HG03045 (cell line): ENCODE measurements around the gene PTRHD1.
"Not testable (repeated sequence)": the region's sequence is repeated elsewhere in the genome, so short reads cannot be mapped to it uniquely, and the experiment has no call there.

ENCODE experiments used
- ATAC-seq: cut with Tn5 transposase; IDR thresholded peaks from one replicate; pipeline ENCODE4 v1.9.1; 2021; ENCODE audit warnings: mild to moderate bottlenecking, moderate library complexity; ENCODE audit not compliant: unreplicated experiment

The PTRHD1 gene, protein sequence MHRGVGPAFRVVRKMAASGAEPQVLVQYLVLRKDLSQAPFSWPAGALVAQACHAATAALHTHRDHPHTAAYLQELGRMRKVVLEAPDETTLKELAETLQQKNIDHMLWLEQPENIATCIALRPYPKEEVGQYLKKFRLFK

DNA sequence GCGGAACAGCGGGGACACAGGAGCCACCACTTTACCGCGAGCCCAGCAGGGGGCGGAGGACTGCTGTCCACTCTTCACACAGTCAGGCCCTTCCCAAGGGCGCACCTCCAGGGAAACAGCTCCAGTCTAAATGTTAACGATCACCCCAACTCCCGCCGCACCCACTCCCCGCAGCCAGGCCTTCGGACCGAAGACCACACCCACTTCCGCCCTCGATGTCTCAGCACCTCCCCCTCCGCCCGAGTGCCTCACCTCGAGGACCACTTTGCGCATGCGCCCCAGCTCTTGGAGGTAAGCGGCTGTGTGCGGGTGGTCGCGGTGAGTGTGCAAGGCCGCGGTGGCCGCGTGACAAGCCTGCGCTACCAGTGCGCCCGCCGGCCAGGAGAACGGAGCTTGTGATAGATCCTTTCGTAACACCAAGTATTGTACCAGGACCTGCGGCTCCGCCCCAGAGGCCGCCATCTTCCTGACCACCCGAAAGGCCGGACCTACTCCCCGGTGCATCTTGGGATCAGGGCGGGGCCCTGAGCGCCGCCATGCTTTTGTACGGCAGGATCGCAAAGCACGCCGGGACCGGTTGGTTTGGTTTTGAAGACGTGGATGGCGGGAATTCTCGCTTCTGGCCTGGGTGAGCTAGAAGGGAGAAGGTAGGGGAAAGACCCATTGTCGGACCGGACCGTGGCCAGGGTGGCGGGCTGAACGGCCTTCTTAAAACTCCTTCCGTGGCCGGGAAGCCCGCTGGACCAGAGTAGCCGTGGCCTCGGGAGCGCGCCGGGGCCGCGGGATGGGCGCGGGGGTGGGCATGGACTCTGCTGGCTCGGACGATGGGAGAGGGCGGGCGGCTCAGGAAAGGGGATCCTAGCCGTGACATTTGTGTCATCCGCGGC lies at the start of gene PTRHD1, which contains the start of gene CENPO:
Gene PTRHD1, minus strand, starts transcription at position 518 of the 887 bp plus-strand sequence. Its CDS starts 14 bp downstream, at position 504.
Gene CENPO, plus strand, starts transcription at position 552 of the 887 bp plus-strand sequence. CDS start 495 bp downstream, outside the sequence.
- peak; percentile 94 for ATAC-seq

- ATAC-seq: no peak
Measured at GRCh38 chr2:24842081-24843050, 49.2 kb upstream of the PTRHD1 start.

DNA sequence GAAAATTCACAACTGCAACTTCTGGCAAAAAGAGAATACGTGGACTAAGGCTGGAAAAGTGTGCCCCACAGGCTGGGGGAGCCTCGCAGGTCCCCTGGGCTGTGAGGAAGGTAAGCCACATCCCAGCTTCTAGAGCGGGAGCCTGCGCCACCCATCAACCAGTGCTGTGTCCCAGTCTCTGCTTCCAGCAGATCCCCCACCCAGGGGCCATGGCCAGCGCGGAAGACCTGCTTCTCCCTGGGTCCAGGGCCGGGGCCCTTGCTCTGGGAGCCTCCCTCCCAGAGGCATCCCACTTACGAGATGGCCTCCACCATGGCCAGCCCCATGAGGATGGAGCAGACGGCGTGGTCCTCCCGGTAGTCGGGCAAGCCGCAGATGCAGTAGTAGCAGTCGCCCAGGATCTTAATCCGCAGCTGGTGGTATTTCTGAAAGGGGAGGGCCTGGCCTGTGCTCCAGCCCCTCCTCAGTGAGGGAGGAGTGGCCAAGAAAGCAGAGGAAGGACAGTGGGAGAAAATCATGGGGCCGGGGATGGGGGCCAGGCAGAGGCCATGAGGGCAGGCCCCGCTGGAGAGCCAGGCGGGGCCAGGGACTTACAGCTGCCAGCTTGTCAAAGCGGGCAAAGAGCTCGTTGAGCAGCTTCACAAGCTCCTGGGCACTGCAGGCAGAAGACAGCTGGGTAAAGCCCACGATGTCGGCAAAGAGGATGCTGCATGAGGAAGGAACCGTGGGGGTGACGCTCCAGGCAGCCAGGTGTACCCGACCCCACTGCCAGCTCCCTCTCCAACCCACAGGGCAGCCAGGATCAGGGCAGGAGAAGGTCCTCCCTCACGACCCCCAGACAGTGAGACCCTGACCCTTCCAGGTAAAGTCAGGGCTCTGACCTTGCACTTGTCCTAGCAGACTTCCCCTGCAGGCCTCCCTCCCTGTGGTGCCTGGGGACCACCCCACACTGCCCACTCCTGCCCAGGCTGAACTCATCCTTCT lies 48.1 kb upstream of the PTRHD1 start:
- ATAC-seq: no peak

DNA sequence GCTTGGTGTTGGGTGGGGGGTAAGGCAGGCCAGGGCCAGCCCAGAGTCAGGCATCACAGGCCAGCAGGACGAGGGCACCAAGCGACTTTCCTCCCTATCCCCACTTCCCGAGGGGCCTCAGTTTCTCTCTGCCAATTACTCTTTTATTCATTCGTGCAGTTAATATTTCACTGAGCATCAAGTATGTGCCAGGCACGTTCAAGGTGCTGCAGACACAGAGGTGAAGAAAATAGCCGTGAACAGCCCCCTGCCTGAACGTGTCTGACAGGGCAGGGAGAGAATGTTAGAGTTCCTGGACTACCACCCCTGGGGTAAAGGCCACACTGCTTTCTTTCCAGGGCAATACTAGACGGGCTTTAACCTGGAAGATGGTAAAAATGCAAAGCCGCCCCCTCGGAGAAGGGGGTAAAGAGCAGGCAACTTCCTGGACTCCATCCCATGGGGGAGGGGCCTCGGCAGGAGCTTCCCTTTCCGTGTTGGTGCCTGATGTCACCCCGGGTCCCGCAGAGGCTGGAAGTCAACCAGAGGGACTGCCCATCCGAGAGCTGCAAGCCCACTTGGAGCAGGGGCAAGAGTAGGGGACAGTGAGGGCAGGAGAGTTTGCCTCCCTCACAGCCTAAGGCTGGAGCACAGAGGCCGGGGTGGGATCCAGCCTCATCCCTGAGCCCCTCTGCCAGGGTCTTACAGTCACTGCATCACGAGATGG lies 47.1 kb upstream of the PTRHD1 start:
- ATAC-seq: no peak

DNA sequence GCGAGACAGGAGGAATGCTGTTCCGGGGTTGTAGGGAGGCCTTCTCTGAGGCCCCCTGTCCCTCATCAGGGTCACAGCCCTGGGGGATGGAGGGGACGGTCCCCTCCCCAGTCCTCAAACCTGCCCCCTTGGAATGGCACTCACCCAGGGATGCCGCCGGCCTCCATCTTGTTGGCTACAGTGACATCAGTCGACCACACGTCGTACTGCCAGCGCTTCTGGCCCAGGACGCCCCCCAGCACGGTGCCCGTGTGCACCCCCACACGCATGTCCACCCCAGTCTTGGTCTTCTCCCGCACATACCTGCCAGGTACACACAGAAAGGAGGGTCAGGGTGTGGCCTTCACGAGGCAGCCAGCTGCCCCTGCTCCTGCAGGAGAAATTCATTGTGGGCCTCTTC lies 46.5 kb upstream of the PTRHD1 start:
- ATAC-seq: no peak

GRCh38 chr2:24838541-24838940 lies 45.4 kb upstream of the PTRHD1 start:
- no peak for ATAC-seq

- no peak for ATAC-seq
Measured at GRCh38 chr2:24837996-24838513, 44.9 kb upstream of the PTRHD1 start.

DNA sequence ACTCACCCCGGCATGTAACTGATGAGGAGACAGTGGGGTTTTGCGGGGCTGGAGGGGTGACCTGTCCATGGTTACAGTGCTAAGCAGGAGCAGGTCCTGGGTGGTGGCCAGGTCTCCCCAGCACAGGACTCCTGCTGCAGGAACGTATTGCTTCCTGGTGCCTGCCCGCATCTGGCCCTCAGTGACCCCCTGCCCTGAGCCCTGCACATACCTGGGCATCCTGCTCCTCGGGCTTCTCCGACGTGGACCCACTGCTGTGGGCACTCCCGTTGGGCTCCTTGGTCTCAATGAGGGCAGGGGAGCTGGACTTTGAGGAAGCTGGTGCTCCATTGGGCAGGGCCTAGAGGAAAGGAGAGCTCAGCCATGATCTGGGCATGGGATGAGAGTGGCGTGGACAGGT lies 43.5 kb upstream of the PTRHD1 start:
- ATAC-seq: no peak

DNA sequence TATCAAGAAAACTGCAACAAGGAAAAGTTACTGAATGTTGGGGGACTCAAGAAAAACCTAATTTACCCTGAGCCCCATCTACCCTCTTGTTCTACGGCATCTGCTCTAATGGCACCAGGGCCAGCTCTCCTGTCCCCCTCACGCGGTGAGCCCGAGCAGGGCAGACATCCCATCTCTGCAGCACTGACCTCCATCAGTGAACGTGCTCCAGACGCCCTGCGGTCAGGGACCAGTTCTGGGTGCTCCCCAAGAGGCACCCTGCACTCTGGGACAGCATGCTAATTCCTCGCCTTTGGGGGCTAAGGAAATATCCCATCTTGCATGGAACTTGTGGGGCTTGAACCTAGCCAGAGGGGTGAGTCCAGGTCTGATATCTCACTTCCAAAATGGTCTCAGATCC lies 43.0 kb upstream of the PTRHD1 start:
- ATAC-seq: no peak

DNA sequence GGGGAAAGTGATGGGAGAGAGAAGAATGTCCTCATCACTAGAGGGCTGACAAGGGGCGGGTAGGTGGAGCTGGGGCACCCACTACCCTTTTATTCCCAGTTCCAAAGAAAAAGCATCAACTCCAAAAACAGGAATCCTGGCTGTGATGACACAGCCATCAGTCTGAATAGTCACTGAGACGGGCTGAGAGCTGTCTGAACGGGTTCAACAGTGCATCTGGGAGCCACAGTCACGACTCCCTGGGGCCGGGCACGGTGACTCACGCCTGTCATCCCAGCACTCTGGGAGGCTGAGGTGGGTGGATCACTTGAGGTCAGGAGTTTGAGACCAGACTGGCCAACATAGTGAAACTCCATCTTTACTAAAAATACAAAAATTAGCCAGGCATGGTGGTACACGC lies 42.2 kb upstream of the PTRHD1 start:
- ATAC-seq: not testable (repeated sequence)

DNA sequence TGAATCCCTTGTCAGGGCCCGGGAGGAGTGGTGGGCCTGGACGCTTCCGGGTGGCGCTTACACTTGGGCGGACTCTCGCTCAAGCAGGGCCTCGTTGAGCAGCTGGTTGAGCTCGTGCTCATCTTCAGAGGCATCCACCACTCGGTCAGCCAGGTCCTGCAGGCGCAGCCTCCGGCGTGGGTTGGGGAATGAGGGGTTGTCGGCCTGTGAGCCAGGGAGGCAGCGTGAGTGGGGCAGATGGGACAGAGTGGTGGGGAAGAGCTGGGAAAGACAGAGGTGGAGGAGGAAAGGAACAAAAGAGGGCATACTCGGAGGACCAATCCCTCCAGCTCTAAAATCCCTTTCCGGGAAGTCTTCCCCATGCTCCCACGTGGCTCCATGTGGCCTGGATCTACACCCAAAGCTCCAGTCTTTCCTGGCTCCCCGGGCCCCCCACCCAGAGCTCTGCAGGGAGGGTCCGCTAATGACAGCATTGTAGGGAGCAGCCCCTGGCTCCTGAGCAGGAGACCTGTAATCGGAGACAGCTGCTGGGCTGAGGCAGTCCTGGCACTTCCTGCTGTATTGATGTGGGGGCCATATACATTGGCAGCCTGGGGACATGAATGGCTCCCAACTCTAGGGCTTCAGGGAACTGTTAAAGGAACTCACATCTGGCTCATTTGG lies 41.7 kb upstream of the PTRHD1 start:
- no peak for ATAC-seq

GRCh38 chr2:24833821-24834732 lies 40.9 kb upstream of the PTRHD1 start:
- ATAC-seq: no peak

- ATAC-seq: no peak
Measured at GRCh38 chr2:24832931-24833701, 39.9 kb upstream of the PTRHD1 start.

DNA sequence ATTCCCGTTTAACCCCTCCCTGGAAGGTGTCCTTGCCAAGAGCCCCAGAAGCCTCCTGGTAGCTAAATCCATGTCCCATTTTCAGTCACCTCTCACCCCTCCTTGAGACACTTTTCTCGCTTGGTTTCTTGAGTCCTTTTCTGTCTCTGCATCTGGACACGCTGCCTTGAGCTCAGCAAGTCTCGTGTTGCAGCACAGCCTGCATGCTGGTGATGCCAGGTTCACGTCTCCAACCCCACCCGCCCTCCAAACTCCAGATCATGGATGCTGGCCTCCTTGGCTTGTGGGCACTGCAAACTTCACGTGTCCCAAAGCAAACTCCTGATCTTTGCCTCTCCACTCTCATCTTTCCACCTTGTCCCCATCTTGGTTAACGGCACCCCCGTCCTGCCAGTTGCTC lies 39.3 kb upstream of the PTRHD1 start:
- ATAC-seq: no peak

GRCh38 chr2:24832073-24832461 lies 38.9 kb upstream of the PTRHD1 start:
- no peak for ATAC-seq

DNA sequence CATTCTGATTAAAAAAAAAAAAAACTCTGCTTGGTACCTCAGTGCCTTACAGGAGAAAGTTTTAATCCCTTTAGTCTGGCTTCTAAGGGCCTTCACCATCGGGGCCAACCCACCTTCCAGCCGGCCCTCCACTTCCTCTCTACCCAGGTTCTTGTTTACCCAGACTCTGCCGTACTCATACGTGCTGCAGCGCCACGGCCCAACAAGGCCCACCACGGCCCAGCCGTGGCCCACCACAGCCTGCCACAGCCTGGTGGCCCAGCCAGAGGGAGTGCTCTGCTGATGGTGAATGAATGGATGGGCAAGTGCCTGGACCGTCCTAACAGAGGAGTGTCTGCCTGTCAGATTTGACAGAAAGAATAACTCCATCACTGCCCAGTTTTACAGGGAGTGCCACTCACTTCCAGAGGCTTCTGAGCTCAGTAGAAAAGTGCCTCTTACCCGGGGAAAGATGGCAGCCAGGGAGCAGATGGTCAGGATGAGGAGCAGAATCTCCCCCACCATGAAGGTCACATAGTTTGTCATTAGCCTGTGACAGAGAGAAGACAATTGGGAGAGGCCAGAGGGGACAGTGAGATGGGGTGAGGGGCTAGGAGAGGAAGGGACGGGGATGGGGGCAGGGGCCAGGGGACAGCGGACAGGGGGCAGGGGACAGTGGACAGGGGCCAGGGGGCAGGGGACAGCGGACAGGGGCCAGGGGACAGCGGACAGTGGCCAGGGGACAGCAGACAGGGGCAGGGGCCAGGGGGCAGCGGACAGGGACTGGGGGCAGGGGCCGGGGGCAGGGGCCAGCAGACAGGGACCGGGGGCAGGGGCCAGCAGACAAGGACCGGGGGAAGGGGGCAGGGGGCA lies 38.3 kb upstream of the PTRHD1 start:
- ATAC-seq: no peak
